RPMI8226 (cell line): ENCODE measurements around the gene SLC10A1.

Source experiments
- DNase-seq: peaks from one replicate; pipeline ENCODE4 v3.0.0-alpha.2; 2015

The SLC10A1 gene

GRCh38 chr14:69807192-69807591, 10.2 kb upstream of the SLC10A1 start:
- DNase-seq = no peak

DNA sequence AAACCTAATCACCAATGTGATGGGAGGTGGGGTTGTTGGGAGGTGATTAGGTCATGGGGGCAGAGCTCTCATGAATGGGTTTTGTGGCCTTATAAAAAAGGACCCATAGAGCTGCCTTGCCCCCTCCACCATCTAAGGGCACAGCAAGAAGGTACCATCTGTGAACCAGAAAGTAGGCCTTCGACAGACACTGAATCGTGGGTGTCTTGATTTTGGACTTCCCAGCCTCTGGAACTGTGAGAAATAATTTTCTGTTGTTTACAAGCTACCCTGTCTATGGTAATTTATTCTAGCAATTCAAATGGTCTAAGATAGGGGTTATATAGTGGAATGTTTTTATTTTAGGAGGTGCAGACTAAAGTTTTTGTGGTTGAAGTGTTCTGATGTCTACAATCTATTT, 7.9 kb upstream of the SLC10A1 start:
- no peak for DNase-seq

GRCh38 chr14:69803753-69804152, 6.7 kb upstream of the SLC10A1 start:
- DNase-seq = no peak

DNA sequence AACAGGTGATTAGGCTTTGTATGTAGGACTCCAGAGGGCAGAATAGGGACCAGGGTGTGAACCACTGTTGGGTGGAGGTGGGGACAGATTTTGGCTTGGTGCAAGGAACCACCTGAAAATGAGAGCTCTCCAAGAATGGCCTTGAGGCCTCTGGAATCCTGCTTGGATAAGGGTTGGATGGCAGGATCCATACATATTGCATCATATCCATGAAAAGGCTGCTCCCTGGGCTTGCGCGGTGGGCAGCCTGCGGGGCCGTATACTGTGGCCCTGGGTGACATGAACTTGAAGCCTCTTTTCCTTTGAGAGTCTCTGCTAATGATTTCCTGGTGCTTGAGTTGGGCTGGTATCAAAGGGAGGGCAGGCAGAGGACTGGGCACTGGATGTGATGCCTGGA, 1.3 kb upstream of the SLC10A1 start:
- no peak for DNase-seq

DNA sequence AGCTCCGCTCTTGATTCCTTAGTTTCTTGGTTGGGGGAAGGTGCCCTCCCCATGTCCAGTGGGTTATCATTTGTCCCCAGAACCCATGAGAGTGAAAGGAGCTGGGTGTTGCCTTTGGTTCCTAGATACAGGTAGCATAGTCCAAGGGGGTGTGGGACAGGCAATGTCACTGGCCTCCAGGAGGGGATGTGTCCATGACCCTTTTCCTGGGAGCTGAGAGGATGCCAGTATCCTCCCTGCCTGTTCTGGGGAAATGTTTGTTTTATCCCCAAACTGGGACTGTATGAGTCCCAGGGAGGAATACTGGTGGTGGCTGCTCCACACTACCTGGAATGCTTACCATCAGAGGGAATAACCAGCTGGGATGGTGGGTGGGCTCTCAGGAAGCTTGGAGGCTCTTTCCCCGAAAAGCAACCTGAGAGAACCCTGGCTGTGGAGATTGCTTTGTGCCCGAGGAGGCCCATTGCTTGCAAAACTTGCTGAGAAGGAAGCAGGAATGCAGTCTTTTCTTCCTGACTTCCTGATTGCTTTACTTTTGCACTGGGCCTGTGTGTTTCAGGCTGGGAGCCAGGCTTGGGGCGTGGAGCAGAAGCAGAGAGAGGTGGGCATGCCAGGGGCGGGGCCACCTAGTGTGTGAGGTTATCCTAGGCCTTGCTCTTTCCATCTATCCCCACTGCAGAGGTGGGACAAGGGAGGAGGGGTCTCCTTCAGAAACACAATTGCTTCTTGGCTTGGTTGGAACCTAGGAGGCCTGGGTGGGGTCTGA, 715 bp upstream of the SLC10A1 start:
- DNase-seq = no peak

DNA sequence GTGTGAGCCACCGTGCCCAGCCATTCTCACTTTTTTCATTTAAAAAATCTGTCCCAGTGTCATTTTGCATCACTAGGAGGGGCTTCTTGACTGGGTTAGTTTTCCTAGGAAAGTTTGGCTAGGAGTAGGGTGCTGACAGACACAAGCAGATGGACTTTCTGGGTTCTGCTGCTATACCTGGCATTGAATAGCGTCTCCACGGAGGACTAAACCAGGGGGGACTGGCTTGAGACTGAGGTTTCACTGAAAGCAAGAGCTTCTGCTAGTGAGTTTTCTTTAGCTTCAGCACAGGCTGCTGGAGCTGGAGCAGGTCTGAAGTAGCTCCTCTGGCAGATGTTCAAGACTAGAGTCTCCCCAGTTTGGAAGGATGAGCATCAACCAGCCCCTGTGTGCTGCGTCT, 1.4 kb downstream of the SLC10A1 start:
- no peak for DNase-seq

GRCh38 chr14:69794791-69795190, 2.2 kb downstream of the SLC10A1 start:
- DNase-seq = no peak

GRCh38 chr14:69792887-69793421, 4.1 kb downstream of the SLC10A1 start:
- DNase-seq = no peak

GRCh38 chr14:69789118-69789640, 7.9 kb downstream of the SLC10A1 start:
- DNase-seq = no peak

GRCh38 chr14:69786603-69787002, 10.4 kb downstream of the SLC10A1 start:
- DNase-seq = no peak

DNA sequence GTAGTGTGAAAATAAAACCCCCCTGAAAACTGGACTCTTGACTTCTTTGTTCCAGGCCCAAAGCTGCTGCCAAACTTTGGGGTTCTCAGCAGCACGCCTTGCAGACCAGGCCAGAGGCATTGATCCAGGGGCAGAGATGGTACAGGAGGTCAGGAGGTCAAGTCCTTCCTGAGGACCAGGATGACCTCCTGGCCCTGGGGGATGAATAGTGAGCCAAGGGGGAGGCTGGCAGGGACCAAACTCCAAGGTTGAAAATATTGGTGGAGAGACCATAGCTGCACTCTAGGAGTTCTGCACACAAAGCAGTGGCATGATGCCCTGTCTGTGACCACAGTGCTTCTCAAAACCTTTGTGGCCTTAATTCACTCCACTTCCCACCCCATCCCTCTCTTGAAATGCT, 12.1 kb downstream of the SLC10A1 start:
- DNase-seq = no peak

DNA sequence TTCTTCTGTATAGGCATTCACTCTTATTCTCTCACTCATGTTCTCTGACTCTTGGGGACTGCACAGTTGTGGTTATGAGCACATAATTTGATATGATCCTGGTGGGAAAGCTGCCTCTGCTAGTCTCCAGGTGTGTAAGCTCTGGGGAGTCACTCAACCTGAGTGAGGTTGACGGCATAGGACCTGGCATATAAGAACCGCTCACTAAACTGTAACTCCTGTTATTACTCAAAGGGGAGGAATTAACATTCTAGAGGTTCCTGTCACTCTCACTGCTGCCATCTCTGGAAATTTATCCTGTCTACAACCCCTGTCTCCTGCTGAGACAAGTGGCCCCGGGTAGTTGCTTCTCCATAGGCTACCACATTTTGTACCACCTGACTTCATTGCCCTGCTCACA, 16.1 kb downstream of the SLC10A1 start:
- no peak for DNase-seq

- no peak for DNase-seq
These were observed 16.9 kb downstream of the SLC10A1 start for GRCh38 chr14:69780092-69780491.

DNA sequence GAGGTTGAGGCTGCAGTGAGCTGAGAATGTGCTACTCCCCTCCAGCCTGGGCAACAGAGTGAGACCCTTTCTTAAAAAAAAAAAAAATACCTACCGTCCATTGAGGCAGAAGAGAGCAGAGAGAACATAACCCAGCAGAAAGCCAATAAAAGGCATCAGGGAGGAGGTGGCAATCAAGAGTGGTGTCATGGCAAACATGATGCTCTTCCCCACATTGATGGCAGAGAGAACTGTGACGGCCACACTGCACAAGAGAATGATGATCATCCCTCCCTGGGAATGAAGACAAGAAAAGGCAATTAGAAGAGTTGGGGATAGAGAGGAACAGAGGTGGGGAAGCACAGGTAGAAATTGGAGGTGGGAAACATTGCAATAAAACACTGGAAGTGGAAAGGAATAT, 18.0 kb downstream of the SLC10A1 start:
- DNase-seq = no peak

DNA sequence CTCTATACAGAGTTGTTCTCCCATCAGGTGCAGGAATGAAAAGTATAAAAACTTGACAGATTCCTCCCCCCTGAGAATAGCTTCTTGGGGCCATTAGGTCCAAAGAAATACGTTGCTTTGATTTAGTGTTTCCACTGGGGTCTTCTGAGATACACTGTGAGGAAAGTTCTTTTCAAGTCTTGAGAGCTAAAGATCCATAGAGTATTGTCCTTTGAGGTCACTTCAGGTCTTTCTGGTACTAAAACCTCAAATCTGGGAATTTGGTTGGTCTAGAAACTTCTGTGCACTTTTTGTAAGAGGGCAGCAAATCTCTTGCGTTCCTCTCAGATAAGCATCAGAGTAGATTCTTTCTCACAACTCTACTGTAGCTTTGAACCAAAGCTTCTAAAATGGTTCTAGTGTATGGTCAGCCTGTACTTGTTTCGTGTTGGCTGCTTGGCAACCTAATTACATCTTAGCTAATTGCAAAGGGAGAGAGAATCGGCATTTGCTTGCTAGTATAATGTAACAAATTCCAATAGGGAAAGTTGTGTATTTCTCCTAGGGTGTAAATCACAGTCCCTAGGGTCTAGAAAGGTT, 20.1 kb downstream of the SLC10A1 start:
- no peak for DNase-seq

- DNase-seq = no peak
These were observed 22.0 kb downstream of the SLC10A1 start for GRCh38 chr14:69775012-69775411.

- DNase-seq = no peak
These were observed 23.3 kb downstream of the SLC10A1 start for GRCh38 chr14:69773571-69774276.

DNA sequence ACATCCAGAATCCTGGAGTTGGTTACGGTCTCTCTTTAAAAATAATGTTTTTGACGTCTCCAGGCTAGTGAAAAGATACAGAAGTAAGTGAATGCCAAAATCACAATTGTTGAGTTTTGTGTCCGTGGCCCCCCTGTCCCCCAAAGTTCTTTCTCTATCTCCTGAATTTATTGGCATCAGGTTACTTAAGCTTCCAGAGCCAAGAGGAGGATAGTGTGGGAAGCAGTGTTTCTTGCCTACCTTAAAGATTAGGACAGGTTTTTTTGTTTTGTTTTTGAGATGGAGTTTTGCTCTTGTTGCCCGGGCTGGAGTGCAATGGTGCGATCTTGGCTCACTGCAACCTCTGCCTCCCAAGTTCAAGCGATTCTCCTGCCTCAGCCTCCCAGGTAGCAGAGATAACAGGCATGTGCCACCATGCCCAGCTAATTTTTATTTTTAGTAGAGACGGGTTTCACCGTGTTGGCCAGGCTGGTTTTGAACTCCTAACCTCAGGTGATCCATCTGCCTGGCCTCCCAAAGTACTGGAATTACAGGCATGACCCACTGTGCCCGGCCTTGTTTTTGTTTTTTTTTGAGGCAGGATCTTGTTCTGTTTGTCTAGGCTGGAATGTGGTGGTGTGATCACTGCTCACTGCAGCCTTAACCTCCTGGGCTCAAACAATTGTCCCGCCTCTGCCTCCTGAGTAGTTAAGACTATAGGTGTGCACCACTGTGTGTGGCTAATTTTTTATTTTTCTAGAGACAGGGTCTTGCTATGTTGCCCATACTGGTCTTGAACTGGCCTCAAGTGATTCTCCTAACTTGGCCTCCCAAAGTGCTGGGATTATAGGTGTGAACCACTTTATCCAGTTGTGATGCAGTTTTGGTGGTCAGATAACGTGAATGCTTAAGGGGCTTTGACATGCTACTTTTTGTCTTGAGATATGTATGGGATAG, 24.7 kb downstream of the SLC10A1 start:
- DNase-seq = no peak

DNA sequence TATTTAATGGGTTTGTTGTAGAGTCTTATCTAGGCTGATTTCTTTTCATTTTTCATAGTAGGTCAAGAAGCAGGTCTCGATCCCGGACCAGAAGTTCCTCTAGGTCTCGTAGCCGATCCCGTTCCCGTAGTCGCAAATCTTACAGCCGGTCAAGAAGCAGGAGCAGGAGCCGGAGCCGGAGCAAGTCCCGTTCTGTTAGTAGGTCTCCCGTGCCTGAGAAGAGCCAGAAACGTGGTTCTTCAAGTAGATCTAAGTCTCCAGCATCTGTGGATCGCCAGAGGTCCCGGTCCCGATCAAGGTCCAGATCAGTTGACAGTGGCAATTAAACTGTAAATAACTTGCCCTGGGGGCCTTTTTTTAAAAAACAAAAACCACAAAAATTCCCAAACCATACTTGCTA, 25.9 kb downstream of the SLC10A1 start:
- no peak for DNase-seq

GRCh38 chr14:69770559-69770958, 26.5 kb downstream of the SLC10A1 start:
- no peak for DNase-seq

DNA sequence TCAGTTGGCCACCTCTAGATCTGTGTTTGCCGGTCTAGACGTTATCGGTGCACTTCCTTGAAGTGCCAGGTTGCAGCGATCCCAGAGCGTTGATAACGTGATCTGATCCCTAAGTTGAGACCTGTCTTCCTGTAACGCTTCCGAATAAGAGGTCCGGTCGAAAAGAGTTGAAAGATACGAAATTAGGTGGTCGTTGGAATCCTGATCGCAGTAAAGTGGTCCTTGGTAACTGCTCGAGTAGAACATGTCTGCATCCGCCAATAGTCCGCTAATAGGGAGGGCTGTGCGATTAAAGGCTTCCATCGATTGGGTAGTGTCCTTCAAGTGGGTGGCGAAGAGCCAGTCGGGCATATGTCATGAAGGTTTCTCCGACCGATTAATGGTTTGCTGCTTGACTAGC, 27.4 kb downstream of the SLC10A1 start:
- DNase-seq = no peak

GRCh38 chr14:69768873-69769272, 28.2 kb downstream of the SLC10A1 start:
- no peak for DNase-seq
